Esophagus squamous epithelium (tissue), 5 donors: ENCODE measurements around the gene ACSL1. TPM values are rescaled to one million over a fixed set of nuclear protein-coding genes. Genes with fewer than 3 reads are reported as not detected.
"Not testable (repeated sequence)": the region's sequence is repeated elsewhere in the genome, so short reads cannot be mapped to it uniquely, and the experiment has no call there.

Experiments
- DNase-seq: peaks from one replicate; lab custom pipeline; 2025; lab: John Stamatoyannopoulos, UW
- H3K27ac ChIP-seq, 4 donors: fragments of 200-600 bp; sonication (generic); one replicate each; pipeline ENCODE4 v1.5.1; 2016 to 2019; ENCODE audit warnings: mild to moderate bottlenecking in 1 of 4
- H3K27me3 ChIP-seq, 4 donors: fragments of 200-600 bp; sonication (generic); 1 replicate in 3 of 4; 2 replicates in 1 of 4; pipeline versions ENCODE4 v1.5.1 to v1.6.0; 2017 to 2021; ENCODE audit warnings: antibody characterized with exemption in 1 of 4
- H3K36me3 ChIP-seq, 3 donors: fragments of 200-600 bp; sonication (generic); one replicate each; pipeline ENCODE4 v1.5.1; 2016 to 2019
- H3K4me1 ChIP-seq, 3 donors: fragments of 200-600 bp; sonication (generic); one replicate each; pipeline ENCODE4 v1.5.1; 2017 to 2019
- H3K4me3 ChIP-seq, 4 donors: fragments of 200-600 bp; sonication (generic); 1 replicate in 3 of 4; 2 replicates in 1 of 4; pipeline ENCODE4 v1.5.1; 2016 to 2019; ENCODE audit warnings: mild to moderate bottlenecking in 2 of 4, moderate library complexity in 1 of 4
- H3K9me3 ChIP-seq, 3 donors: fragments of 200-600 bp; sonication (generic); one replicate each; pipeline ENCODE4 v1.5.1; 2016 to 2019
- CTCF ChIP-seq, 6 experiments: fragments of 450-650 bp in 4 of 6; fragments of 200-600 bp in 2 of 6; sonication (generic) in 2 of 6; IDR thresholded peaks; one replicate each; pipeline ENCODE4 v1.5.1; 2016 to 2019; ENCODE audit warnings: antibody characterized with exemption in 6 of 6, mild to moderate bottlenecking in 4 of 6, moderate library complexity in 4 of 6
- POLR2A ChIP-seq, 4 donors: fragments of 450-650 bp; IDR thresholded peaks; one replicate each; pipeline ENCODE4 v1.6.1; 2017; ENCODE audit warnings: antibody characterized with exemption in 4 of 4, mild to moderate bottlenecking in 4 of 4, moderate library complexity in 3 of 4
- WGBS, 2 donors: methylation state at CpG; one replicate each; pipeline ENCODE4 v1.1.5; 2018; 5-methylcytosine and 5-hydroxymethylcytosine counted together
- intact Hi-C: fragments of 100-400 bp; cut with DNase I; formaldehyde crosslinking; loops from one replicate; pipeline ENCODE4 v1.15.0; 2022
- total RNA-seq, 4 donors: library from RNA; depleted of rRNA; stranded (reverse); fragments of >200 nt; gene quantifications; one replicate each; pipeline ENCODE4 v1.1.0, GENCODE V29; 2016
- donor health status: DM: yes; HTN: yes; CAD: no.

ACSL1 gene
- total RNA-seq, 4 donors from 2014 or later, result 59.7 to 101 (median 73.8) TPM

GRCh38 chr4:184745831-184746795 lies 79.7 kb downstream of the ACSL1 start:
- no peak for TF ChIP-seq POLR2A (IDR thresholded peaks at IDR 0.05)
- TF ChIP-seq CTCF (IDR thresholded peaks at IDR 0.05), result peak; percentile 49 to 84 (median 80)
- H3K9me3 ChIP-seq, result no peaks in the 10 kb centered on the region
- 8 to 10% methylated on average over 10 of the region's 10 CpGs for WGBS, 2 donors
- intact Hi-C loops, result loop anchor here (10.0 kb wide), 2 partner anchors 101 to 239 kb away; partner anchors contain the start of genes CASP3 and PRIMPOL
- H3K4me3 ChIP-seq, result peak overlapping the region in 1 of 4 donors; percentile 34
- no peaks in the 10 kb centered on the region for H3K36me3 ChIP-seq
- peak overlapping the region; percentile 84 to 95 (median 89) for H3K27ac ChIP-seq
- no peak for DNase-seq
- no peaks in the 10 kb centered on the region for H3K27me3 ChIP-seq
- H3K4me1 ChIP-seq, result peaks cover 34 to 48% (median 35%) of the 10 kb centered on the region in 3 donors

GRCh38 chr4:184744236-184744635 lies 81.5 kb downstream of the ACSL1 start:
- H3K36me3 ChIP-seq, result no peaks in the 10 kb centered on the region
- no peak for DNase-seq
- H3K4me1 ChIP-seq, result peaks cover 32 to 53% (median 34%) of the 10 kb centered on the region in 3 donors
- H3K9me3 ChIP-seq, result no peaks in the 10 kb centered on the region
- H3K27me3 ChIP-seq, result no peaks in the 10 kb centered on the region
- 89 to 91% methylated on average over 10 of the region's 10 CpGs for WGBS, 2 donors
- H3K27ac ChIP-seq, result no peak overlapping the region
- H3K4me3 ChIP-seq, result no peak overlapping the region
- intact Hi-C loops, result loop anchor here (10.0 kb wide), 2 partner anchors 99 to 241 kb away; partner anchors contain the start of genes CASP3 and PRIMPOL
- TF ChIP-seq POLR2A (IDR thresholded peaks at IDR 0.05), result no peak
- TF ChIP-seq CTCF (IDR thresholded peaks at IDR 0.05), result no peak

- no peaks in the 10 kb centered on the region for H3K27me3 ChIP-seq
- no peaks in the 10 kb centered on the region for H3K36me3 ChIP-seq
- H3K9me3 ChIP-seq, result no peaks in the 10 kb centered on the region
- H3K4me1 ChIP-seq, result peaks cover 26 to 47% (median 29%) of the 10 kb centered on the region in 3 donors
- H3K27ac ChIP-seq, result no peak overlapping the region
- TF ChIP-seq POLR2A (IDR thresholded peaks at IDR 0.05) (no peak), CTCF (IDR thresholded peaks at IDR 0.05) (no peak)
- WGBS, 2 donors, result 88 to 95% methylated on average over 4 of the region's 4 CpGs
- DNase-seq, result no peak
- no peak overlapping the region for H3K4me3 ChIP-seq
- intact Hi-C loops, result loop anchor here (10.0 kb wide), 2 partner anchors 99 to 241 kb away; partner anchors contain the start of genes CASP3 and PRIMPOL
These were observed 82.1 kb downstream of the ACSL1 start for GRCh38 chr4:184743650-184744049.

- not testable (repeated sequence) for H3K27ac ChIP-seq, DNase-seq, H3K36me3 ChIP-seq, H3K27me3 ChIP-seq, H3K4me3 ChIP-seq, H3K9me3 ChIP-seq
- intact Hi-C loops, result loop anchor here (10.0 kb wide), 2 partner anchors 97 to 243 kb away; partner anchors contain the start of genes CASP3 and PRIMPOL
- H3K4me1 ChIP-seq, result peaks cover 9 to 27% (median 11%) of the 10 kb centered on the region in 3 donors
- 63 to 86% methylated on average over 1 of the region's 1 CpG for WGBS, 2 donors
These were observed 84.1 kb downstream of the ACSL1 start for GRCh38 chr4:184741651-184742050.

- TF ChIP-seq POLR2A (IDR thresholded peaks at IDR 0.05) (no peak), CTCF (IDR thresholded peaks at IDR 0.05) (no peak)
- DNase-seq, result no peak
- H3K9me3 ChIP-seq, result no peaks in the 10 kb centered on the region
- H3K27me3 ChIP-seq, result no peaks in the 10 kb centered on the region
- H3K4me1 ChIP-seq, result peaks cover 3 to 20% (median 5%) of the 10 kb centered on the region in 3 donors
- H3K36me3 ChIP-seq, result no peaks in the 10 kb centered on the region
- H3K4me3 ChIP-seq, result no peak overlapping the region
- no peak overlapping the region for H3K27ac ChIP-seq
- intact Hi-C loops, result loop anchor here (10.0 kb wide), 2 partner anchors 96 to 244 kb away; partner anchors contain the start of genes CASP3 and PRIMPOL
- 88% methylated on average over 6 of the region's 20 CpGs; no CpG with 5 or more reads in 1 of the 2 donors for WGBS, 2 donors
These were observed 84.8 kb downstream of the ACSL1 start for GRCh38 chr4:184740980-184741391.

GRCh38 chr4:184739575-184739974 lies 86.2 kb downstream of the ACSL1 start:
- H3K4me3 ChIP-seq, intact Hi-C loops: not testable (repeated sequence)
- WGBS, 2 donors, result 20 to 100% methylated on average over 1 of the region's 1 CpG

More at GRCh38 chr4:184739575-184739974, 86.2 kb downstream of the ACSL1 start:
- H3K4me1 ChIP-seq, result peaks cover 0 to 18% (median 0%) of the 10 kb centered on the region in 3 donors
- not testable (repeated sequence) for DNase-seq, H3K9me3 ChIP-seq, H3K36me3 ChIP-seq, H3K27me3 ChIP-seq, H3K27ac ChIP-seq
